Stimulated activated CD8-positive, alpha-beta memory T cell treated with anti-CD3 and anti-CD28 coated beads, Interleukin-2, amount 100 ng/mL, for 48 hours (primary cell): ENCODE measurements around the gene STRN3.
"Not testable (repeated sequence)": the region's sequence is repeated elsewhere in the genome, so short reads cannot be mapped to it uniquely, and the experiment has no call there.

Source experiments
- DNase-seq, 2 donors: peaks; one replicate each; pipeline ENCODE4 v3.0.0-alpha.2; 2020; ENCODE audit warnings: low read depth in 2 of 2

Gene STRN3

GRCh38 chr14:31001339-31001658, 24.9 kb downstream of the STRN3 start:
- DNase-seq: no peak

DNA sequence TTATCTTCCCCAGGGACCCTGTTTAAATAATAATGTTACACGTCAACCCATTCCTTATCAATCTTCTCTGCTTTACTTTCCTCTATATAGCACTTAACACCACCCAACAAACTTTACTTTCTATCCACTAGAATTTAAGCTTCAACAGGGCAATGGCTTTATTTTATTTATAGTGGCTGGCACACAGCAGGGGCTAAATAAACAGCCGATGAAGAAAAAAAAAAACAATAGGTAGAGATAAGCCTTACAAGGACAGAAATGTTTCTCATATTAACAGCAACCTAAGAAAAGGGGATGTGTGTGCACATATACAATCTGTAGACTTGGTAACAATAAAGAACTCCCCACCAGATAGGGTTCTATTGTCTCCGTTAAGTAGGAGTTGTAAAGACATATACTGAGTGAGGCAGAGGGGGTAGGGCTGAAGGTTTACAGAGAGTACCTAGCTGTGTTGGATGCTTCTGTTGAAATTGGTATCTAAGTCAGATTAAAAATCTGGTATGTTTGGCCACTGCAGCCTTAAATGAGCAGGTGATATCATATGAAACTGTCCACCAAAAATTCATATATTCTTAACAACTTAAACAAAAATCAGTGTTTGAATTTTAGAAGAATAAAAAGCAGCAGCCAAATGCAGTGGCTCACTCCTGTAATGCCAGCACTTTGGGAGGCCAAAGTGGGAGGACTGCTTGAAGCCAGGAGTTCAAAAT, 25.4 kb downstream of the STRN3 start:
- no peak for DNase-seq

DNA sequence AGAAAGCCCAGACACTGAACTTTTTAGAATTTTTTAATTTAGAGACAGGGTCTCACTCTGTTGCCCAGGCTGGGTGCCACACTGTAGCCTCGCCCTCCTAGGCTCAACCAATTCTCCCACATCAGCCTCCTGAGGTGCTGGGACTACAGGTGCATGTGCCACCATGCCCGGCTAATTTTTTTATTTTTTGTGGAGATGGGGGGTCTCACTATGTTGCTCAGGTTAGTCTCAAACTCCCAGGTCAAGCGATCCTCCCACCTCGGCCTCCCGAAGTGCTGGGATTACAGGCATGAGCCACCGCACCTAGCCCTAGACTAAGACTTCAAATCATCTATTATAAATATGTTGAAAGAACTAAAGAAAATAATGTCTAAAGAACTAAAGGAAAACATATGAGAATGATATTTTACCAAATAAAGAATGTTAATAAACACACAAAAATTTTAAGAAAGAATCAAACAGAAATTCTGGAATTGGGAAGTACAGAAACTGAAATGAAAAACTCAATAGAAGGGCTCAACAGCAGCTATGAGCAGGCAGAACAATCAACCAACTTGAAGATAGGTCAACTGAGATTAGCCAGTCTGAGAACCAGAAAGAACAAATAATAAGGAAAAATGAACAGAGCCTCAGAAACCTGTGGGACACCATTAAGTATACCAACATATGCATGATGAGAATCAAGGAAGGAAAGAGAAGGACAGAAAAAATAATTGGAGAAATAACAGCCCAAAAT, 27.0 kb downstream of the STRN3 start:
- DNase-seq: no peak

GRCh38 chr14:30998100-30998706, 28.0 kb downstream of the STRN3 start:
- DNase-seq: no peak

DNA sequence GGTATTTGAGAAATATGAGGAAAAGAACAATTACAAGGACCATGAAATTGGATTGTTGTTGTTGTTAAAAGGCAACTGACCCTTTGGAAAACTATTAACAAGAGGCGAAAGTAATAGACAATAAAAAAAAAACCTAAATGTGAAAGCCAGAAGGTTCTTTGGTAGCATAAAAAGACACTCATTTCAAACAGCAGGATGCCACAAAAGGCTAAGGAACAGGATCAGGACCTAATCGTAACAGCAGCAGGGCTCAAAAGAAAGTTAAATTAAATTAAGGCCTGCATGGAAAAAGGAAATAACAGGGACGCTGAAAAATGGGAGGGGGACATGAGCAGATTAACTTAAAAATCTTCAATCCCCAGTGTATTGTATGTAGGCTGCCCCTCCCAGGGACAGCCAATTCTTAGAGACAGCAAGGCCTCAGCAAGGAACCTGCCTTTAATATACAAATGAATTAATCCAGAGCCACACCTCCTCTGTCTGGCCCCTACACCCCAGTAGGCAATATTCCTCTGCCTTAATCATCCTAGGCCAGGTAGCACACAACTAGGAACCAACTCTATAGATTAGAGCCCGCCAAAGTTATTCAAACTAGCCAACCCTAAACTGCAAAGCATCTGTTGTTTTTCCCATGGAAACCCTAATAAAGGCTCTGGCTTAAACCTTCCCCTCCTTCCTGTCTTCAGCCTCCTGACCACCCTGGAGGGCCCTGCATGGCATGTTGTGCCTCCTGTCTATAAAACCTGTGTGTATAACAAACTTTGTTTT, 29.1 kb downstream of the STRN3 start:
- DNase-seq: no peak

- no peak for DNase-seq
Observed at GRCh38 chr14:30995689-30996088, 30.5 kb downstream of the STRN3 start.

GRCh38 chr14:30994681-30995620, 31.2 kb downstream of the STRN3 start:
- no peak for DNase-seq

- DNase-seq: no peak
Observed at GRCh38 chr14:30993071-30993470, 33.1 kb downstream of the STRN3 start.

- no peak for DNase-seq
Observed at GRCh38 chr14:30991408-30991807, 34.8 kb downstream of the STRN3 start.

GRCh38 chr14:30990770-30991169, 35.4 kb downstream of the STRN3 start:
- no peak for DNase-seq

DNA sequence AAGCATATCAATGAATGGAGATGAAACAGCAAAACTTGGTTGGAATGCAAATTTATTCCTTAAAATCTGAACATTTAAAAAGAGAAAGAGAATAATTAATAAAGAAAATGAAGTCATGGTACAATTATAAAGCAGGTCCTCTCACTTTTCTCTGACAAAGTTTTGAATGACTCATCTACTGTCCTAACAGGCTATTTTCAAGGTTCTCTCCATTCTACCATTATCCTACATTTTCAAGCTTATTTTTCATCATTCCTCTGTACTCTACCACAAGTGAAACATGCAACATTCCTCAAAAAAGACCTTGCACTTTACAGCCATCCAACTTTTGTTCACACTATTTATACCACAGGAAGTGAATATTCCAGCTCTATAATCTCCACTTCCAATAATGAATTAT, 37.7 kb downstream of the STRN3 start:
- no peak for DNase-seq

DNA sequence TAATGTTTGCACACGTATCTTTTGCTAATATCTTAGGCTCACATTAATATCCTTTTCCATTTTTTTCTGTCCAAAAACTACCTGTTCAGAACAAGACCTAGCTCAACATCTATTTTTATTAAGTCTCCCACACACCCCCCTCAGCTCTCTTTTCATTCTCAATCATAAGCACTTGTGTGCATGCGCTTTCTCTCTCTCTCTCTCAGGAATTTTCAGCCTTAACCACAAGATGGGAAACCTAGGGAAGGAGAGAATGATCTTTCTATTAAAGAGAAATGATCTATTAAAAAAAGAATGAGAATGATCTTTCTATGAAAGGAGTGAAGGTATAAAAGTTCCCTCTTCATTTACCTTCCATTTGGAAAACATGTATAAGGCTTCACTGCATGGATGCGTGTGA, 40.4 kb downstream of the STRN3 start:
- DNase-seq: no peak

- no peak for DNase-seq
Observed at GRCh38 chr14:30983858-30984257, 42.3 kb downstream of the STRN3 start.

GRCh38 chr14:30982533-30982932, 43.6 kb downstream of the STRN3 start:
- DNase-seq: no peak

DNA sequence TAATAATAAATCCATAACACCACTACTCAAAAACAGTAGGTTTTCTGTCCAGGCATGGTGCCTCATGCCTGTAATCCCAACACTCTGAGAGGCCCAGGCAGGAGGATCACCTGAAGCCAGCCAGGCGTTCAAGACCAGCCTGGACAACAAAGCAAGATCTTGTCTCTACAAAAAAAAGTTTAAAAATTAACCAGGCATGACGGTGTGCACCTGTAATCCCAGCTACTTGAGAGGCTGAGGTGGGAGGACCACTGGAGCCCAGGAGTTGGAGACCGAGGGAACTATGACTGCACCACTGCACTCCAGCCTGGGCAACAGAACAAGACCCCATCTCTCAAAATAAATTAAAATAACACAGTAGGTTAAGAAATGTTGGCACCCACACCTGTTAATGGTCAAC, 45.2 kb downstream of the STRN3 start:
- DNase-seq: no peak

- DNase-seq: not testable (repeated sequence)
Observed at GRCh38 chr14:30980106-30980704, 46.0 kb downstream of the STRN3 start.

- DNase-seq: no peak
Observed at GRCh38 chr14:30977752-30978151, 48.4 kb downstream of the STRN3 start.

- DNase-seq: no peak
Observed at GRCh38 chr14:30974628-30975027, 51.6 kb downstream of the STRN3 start.

GRCh38 chr14:30972882-30973582, 53.1 kb downstream of the STRN3 start:
- DNase-seq: no peak

GRCh38 chr14:30972036-30972732, 54.0 kb downstream of the STRN3 start:
- not testable (repeated sequence) for DNase-seq
